ENCODE measurements around the gene ERH. TPM values are rescaled to one million over a fixed set of nuclear protein-coding genes. Genes with fewer than 3 reads are reported as not detected.

Gene ERH
- total RNA-seq, result 163 and 166 TPM in 2 replicates

DNA sequence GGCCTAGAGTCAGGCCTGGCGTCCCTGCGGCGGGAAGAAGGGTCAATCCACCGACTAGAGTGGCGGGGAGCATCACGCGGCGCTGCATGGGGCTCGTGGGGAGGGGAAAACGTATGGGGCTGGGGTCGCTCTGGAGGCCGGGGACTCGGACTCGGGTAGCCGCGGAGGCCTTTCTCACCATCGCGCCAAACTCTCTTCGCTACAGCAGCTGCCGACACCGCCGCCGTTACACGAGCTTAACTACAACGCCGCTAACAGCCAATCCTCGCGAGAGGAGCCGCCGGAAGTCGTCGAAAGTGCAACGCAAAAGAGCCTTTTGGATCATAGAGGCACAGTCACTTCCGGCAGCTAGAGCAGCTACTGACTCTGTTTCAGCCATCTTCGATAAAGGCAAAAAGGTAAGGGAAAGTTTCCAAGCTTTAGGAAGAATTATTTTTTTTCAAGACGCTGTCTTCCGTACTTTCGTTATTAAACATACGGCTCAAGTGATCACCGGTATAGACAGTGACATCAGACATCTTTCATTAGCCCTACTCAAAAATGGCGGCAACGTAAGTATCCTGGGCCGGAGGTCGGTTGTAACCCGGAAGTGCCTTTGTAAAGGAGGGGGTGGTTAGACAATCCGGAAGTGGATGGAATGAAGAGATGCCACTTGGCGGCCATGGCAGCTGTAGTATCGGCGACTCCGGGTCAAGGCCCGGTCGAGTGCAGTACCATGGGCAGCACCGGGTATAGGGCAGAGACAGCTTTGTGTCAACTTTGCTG, at the start of gene ERH, which contains the start of gene SLC39A9:
ERH (minus strand) TSS at position 247 of the 765 bp plus-strand sequence; CDS start at position 181, 66 bp downstream.
SLC39A9 (plus strand) TSS at position 640 of the 765 bp plus-strand sequence. CDS start 678 bp downstream, outside the sequence.
- TF ChIP-seq, protein P1, sequence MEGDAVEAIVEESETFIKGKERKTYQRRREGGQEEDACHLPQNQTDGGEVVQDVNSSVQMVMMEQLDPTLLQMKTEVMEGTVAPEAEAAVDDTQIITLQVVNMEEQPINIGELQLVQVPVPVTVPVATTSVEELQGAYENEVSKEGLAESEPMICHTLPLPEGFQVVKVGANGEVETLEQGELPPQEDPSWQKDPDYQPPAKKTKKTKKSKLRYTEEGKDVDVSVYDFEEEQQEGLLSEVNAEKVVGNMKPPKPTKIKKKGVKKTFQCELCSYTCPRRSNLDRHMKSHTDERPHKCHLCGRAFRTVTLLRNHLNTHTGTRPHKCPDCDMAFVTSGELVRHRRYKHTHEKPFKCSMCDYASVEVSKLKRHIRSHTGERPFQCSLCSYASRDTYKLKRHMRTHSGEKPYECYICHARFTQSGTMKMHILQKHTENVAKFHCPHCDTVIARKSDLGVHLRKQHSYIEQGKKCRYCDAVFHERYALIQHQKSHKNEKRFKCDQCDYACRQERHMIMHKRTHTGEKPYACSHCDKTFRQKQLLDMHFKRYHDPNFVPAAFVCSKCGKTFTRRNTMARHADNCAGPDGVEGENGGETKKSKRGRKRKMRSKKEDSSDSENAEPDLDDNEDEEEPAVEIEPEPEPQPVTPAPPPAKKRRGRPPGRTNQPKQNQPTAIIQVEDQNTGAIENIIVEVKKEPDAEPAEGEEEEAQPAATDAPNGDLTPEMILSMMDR (conservative IDR thresholded peaks at IDR 0.05; ENCODE audit: low read depth, low read length), result no peak
- DNase-seq (ENCODE audit: low read depth), result peak; percentile 96
- H3K4me3 ChIP-seq (ENCODE audit: low read depth, low read length), result peak within 1 kb of the TSS; percentile 80

DNA sequence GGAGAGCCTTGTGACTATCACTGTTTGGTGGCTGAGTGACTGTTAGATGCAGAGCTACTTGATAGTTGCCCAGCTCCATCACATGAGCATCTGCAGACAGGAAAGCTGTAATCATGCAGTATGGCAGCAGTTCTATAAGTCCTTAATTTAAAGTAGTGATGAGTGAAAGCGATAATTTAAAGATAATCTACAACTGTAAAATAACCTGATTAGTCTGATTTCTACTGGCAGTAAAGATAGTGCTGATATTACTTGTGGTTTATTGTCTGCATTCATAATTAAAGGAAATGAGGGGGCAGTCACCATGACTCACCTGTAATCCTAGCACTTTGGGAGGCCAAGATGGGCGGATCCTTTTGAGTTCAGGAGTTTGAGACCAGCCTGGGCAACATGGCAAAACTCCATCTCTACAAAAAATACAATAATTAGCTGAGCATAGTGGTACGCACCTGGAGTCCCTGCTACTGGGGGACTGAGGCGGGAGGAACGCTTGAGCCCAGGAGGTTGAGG, 45.3 kb upstream of the ERH start:
- DNase-seq (ENCODE audit: low read depth), result no peak
- H3K4me3 ChIP-seq (ENCODE audit: low read depth, low read length), result no peak overlapping the region
- TF ChIP-seq, protein P1 (conservative IDR thresholded peaks at IDR 0.05; ENCODE audit: low read depth, low read length), result no peak

DNA sequence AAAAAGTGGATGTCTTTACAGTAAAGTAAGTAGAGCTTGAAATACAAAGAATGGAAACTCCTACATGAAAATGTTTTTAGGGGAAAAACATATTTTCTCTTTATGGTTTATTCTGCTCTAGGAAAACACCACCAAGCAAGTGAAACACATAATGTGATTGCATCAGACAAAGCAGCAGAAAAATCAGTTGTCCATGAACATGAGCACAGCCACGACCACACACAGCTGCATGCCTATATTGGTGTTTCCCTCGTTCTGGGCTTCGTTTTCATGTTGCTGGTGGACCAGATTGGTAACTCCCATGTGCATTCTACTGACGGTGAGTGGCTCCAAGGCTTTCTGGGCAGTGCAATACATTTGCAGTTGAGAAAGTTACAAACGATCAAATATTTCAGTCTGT, 43.8 kb upstream of the ERH start:
- TF ChIP-seq, protein P1 (conservative IDR thresholded peaks at IDR 0.05; ENCODE audit: low read depth, low read length), result no peak

DNA sequence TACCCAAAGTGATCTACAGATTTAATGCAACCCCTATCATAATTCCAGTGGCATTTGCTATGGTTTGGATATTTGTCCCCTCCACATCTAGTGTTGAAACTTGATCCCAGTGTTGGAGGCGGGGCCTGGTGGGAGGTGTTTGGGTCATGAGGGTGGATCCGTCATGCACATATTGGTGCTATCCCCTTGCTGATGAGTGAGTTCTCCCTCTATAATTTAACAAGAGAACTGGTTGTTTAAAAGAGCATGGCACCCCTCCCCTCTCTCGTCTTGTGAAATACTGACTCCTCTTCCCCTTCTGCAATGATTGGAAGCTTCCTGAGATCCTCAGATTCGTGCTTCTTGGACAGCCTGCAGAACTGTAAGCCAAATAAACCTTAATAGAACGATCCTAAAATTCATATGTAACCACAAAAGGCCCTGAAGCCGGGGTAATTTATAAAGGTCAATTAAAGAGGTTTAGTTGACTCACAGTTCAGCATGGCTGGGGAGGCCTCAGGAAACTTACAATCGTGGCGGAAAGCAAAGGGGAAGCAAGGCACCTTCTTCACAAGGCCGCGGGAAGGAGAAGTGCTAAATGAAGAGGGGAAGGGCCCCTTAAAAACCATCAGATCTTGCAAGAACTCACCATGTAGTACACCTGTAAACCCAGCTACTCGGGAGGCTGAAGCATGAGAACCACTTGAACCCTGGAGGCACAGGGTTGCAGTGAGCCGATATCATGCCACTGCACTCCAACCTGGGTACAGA, 41.6 kb upstream of the ERH start:
- H3K4me3 ChIP-seq (ENCODE audit: low read depth, low read length), result no peak overlapping the region
- DNase-seq (ENCODE audit: low read depth), result no peak
- TF ChIP-seq, protein P1 (conservative IDR thresholded peaks at IDR 0.05; ENCODE audit: low read depth, low read length), result no peak

More for the DNA sequence above, 43.8 kb upstream of the ERH start:
- H3K4me3 ChIP-seq (ENCODE audit: low read depth, low read length), result no peak overlapping the region
- DNase-seq (ENCODE audit: low read depth), result no peak

DNA sequence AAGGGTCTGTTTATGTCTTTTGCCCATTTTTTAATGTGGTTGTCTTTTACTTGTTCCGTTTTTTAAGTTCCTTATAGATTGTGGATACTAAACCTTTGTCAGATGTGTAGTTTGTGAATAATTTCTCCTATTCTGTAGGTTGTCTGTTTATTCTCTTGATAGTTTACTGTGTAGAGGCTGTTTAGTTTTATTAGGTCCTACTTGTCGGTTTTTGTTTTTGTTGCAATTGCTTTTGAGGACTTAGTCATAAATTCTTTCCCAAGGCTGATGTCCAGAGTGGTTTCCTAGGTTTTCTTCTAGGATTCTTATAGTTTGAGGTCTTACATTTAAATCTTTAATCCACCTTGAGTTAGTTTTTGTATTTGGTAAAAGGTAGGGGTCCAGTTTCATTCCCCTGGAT, 34.3 kb upstream of the ERH start:
- no peak overlapping the region for H3K4me3 ChIP-seq (ENCODE audit: low read depth, low read length)
- TF ChIP-seq, protein P1 (conservative IDR thresholded peaks at IDR 0.05; ENCODE audit: low read depth, low read length), result no peak
- no peak for DNase-seq (ENCODE audit: low read depth)

DNA sequence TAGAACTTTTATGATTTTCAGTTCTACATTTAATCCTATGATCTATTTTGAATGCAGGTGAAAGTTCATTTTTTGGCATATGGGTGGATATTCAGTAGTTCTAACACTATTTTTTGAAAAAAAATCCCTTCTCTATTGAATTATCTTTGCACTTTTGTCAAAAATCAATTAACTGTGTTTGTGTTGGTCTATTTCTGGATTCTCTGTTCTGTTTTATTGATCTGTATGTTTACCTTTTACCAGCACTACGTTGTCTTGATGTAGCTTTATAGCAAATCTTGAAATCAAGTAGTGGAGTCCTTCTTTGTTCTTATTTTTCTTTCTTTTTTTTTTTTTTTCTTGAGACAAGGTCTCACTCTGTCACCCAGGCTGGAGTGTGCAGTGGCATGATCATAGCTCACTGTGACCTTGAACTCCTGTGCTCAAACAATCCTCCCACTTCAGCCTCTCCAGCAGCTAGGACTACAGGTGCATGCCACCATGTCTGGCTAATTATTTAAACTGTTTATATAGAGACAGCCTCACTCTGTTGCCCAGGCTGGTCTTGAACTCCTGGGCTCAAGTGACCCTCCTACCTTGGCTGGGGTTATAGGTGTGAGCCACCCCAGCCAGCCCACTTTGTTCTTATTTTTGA, 32.3 kb upstream of the ERH start:
- TF ChIP-seq, protein P1 (conservative IDR thresholded peaks at IDR 0.05; ENCODE audit: low read depth, low read length), result no peak
- no peak for DNase-seq (ENCODE audit: low read depth)
- H3K4me3 ChIP-seq (ENCODE audit: low read depth, low read length), result no peak overlapping the region
